Measurements from ENCODE around the gene LPCAT2. TPM values are rescaled to one million over a fixed set of nuclear protein-coding genes. Genes with fewer than 3 reads are reported as not detected.

Gene LPCAT2
- total RNA-seq, 1 experiment from 2014 or later: 62.1 TPM

- in situ Hi-C loops (cut with HindIII; ENCODE audit: low pct_unique_long_range_greater_than_20kb, low sequenced_read_pairs) (no loop called here), intact Hi-C loops (cut with micrococcal nuclease; ENCODE audit: unreplicated experiment) (no loop called here)
- BruUV-seq (replicated peaks): no TSS peak
- no peaks in the 10 kb centered on the region for H3K9me3 ChIP-seq (ENCODE audit: control insufficient read depth, insufficient read depth, low read depth, low read length)
- TF ChIP-seq TCF7L2 (IDR thresholded peaks at IDR 0.05; ENCODE audit: low read depth, low read length) (no peak), CTCF (IDR thresholded peaks at IDR 0.05) (no peak)
- H3K27me3 ChIP-seq (ENCODE audit: control insufficient read depth, insufficient read depth, low read length): no peaks in the 10 kb centered on the region
- H3K4me3 ChIP-seq (ENCODE audit: low read depth in 2 of 2, low read length in 2 of 2): no peak overlapping the region
- H3K4me1 ChIP-seq (ENCODE audit: control insufficient read depth, insufficient read depth, low read length): no peaks in the 10 kb centered on the region
- DNase-seq (ENCODE audit: low read depth, low spot score) (no peak), ATAC-seq (no peak)
- H3K36me3 ChIP-seq (ENCODE audit: control insufficient read depth, insufficient read depth, low read length): no peaks in the 10 kb centered on the region
- H3K27ac ChIP-seq (ENCODE audit: low read length): no peak overlapping the region
- ChIA-PET CTCF (no interaction called here), POLR2A (no interaction called here)
Measured at GRCh38 chr16:55559933-55560516, 51.2 kb downstream of the LPCAT2 start.

- no peaks in the 10 kb centered on the region for H3K36me3 ChIP-seq (ENCODE audit: control insufficient read depth, insufficient read depth, low read length)
- ChIA-PET CTCF (no interaction called here), POLR2A (no interaction called here)
- TF ChIP-seq POLR2AphosphoS5 (IDR thresholded peaks at IDR 0.05; ENCODE audit: low read depth, low read length) (no peak), REST (IDR thresholded peaks at IDR 0.05; ENCODE audit: insufficient read depth in 1 of 2, low read depth in 2 of 2, low read length in 1 of 2) (no peak), CTCF (IDR thresholded peaks at IDR 0.05) (no peak), TCF7L2 (IDR thresholded peaks at IDR 0.05; ENCODE audit: low read depth, low read length) (no peak), SIN3A (IDR thresholded peaks at IDR 0.05; ENCODE audit: borderline replicate concordance, insufficient read depth, low read depth, low read length) (no peak)
- H3K9me3 ChIP-seq (ENCODE audit: control insufficient read depth, insufficient read depth, low read depth, low read length): no peaks in the 10 kb centered on the region
- H3K4me1 ChIP-seq (ENCODE audit: control insufficient read depth, insufficient read depth, low read length): no peaks in the 10 kb centered on the region
- DNase-seq (ENCODE audit: low read depth, low spot score) (no peak), ATAC-seq (no peak)
- in situ Hi-C loops (cut with HindIII; ENCODE audit: low pct_unique_long_range_greater_than_20kb, low sequenced_read_pairs): no loop called here
- intact Hi-C loops (cut with micrococcal nuclease; ENCODE audit: unreplicated experiment): no loop called here
- H3K27ac ChIP-seq (ENCODE audit: low read length): no peak overlapping the region
- H3K4me3 ChIP-seq (ENCODE audit: low read depth in 2 of 2, low read length in 2 of 2): no peak overlapping the region
- H3K27me3 ChIP-seq (ENCODE audit: control insufficient read depth, insufficient read depth, low read length): no peaks in the 10 kb centered on the region
- no TSS peak for BruUV-seq (replicated peaks)
Measured at GRCh38 chr16:55561319-55561848, 52.5 kb downstream of the LPCAT2 start.

Measured in Panc1 (cell line).